Neural cell (in vitro differentiated cells): ENCODE measurements around the gene ARL15.
"Not testable (repeated sequence)": the region's sequence is repeated elsewhere in the genome, so short reads cannot be mapped to it uniquely, and the experiment has no call there.

ENCODE experiments used
- CTCF ChIP-seq: fragments of 450-650 bp; IDR thresholded peaks from 2 replicates; pipeline ENCODE4 v1.5.1; 2014; ENCODE audit warnings: antibody characterized with exemption, mild to moderate bottlenecking, moderate library complexity; ENCODE audit not compliant: poor library complexity, severe bottlenecking
- EP300 ChIP-seq: fragments of 450-650 bp; conservative IDR thresholded peaks from 2 replicates; pipeline ENCODE4 v1.6.1; 2014; ENCODE audit warnings: antibody characterized with exemption, mild to moderate bottlenecking, moderate library complexity; ENCODE audit not compliant: poor library complexity, severe bottlenecking
- EZH2 ChIP-seq: fragments of 200-600, 300-800 bp; shearing (Covaris generic), sonication (generic); IDR thresholded peaks from 2 replicates; pipeline ENCODE4 v1.6.1; 2014; ENCODE audit warnings: antibody characterized with exemption, low read length, borderline replicate concordance, mild to moderate bottlenecking; ENCODE audit not compliant: insufficient read depth, poor library complexity, severe bottlenecking
- MXI1 ChIP-seq: fragments of 450-650 bp; conservative IDR thresholded peaks from 2 replicates; pipeline ENCODE4 v1.6.1; 2014; ENCODE audit warnings: antibody characterized with exemption, mild to moderate bottlenecking; ENCODE audit not compliant: poor library complexity, severe bottlenecking
- POLR2AphosphoS5 ChIP-seq: IDR thresholded peaks from 2 replicates; pipeline ENCODE4 v1.6.1; 2012
- RAD21 ChIP-seq: fragments of 450-650 bp; conservative IDR thresholded peaks from 2 replicates; pipeline ENCODE4 v1.6.1; 2014; ENCODE audit warnings: antibody characterized with exemption, mild to moderate bottlenecking, moderate library complexity
- SMC3 ChIP-seq: fragments of 450-650 bp; conservative IDR thresholded peaks from 2 replicates; pipeline ENCODE4 v1.6.1; 2014; ENCODE audit warnings: antibody characterized with exemption, mild to moderate bottlenecking, moderate library complexity; ENCODE audit not compliant: poor library complexity
- TAF1 ChIP-seq: IDR thresholded peaks from 2 replicates; pipeline ENCODE4 v1.6.1; 2012; ENCODE audit warnings: low read depth
- TF ChIP-seq, protein P1 (sequence below): IDR thresholded peaks from 2 replicates; pipeline ENCODE4 v1.6.1; 2012; ENCODE audit warnings: borderline replicate concordance

DNA sequence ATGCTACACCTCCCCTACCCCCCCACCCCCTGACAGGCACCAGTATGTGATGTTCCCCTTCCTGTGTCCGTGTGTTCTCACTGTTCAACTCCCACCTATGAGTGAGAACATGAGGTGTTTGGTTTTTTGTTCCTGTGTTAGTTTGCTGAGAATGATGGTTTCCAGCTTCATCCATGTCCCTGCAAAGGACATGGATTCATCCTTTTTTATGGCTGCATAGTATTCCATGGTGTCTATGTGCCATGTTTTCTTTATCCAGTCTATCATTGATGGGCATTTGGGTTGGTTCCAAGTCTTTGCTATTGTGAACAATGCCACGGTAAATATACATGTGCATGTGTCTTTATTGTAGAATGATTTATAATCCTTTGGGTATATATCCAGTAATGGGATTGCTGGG lies 328.1 kb downstream of the ARL15 start:
- not testable (repeated sequence) for TF ChIP-seq CTCF, POLR2AphosphoS5, EZH2, RAD21, TAF1, SMC3, EP300, MXI1
- TF ChIP-seq, protein P1, sequence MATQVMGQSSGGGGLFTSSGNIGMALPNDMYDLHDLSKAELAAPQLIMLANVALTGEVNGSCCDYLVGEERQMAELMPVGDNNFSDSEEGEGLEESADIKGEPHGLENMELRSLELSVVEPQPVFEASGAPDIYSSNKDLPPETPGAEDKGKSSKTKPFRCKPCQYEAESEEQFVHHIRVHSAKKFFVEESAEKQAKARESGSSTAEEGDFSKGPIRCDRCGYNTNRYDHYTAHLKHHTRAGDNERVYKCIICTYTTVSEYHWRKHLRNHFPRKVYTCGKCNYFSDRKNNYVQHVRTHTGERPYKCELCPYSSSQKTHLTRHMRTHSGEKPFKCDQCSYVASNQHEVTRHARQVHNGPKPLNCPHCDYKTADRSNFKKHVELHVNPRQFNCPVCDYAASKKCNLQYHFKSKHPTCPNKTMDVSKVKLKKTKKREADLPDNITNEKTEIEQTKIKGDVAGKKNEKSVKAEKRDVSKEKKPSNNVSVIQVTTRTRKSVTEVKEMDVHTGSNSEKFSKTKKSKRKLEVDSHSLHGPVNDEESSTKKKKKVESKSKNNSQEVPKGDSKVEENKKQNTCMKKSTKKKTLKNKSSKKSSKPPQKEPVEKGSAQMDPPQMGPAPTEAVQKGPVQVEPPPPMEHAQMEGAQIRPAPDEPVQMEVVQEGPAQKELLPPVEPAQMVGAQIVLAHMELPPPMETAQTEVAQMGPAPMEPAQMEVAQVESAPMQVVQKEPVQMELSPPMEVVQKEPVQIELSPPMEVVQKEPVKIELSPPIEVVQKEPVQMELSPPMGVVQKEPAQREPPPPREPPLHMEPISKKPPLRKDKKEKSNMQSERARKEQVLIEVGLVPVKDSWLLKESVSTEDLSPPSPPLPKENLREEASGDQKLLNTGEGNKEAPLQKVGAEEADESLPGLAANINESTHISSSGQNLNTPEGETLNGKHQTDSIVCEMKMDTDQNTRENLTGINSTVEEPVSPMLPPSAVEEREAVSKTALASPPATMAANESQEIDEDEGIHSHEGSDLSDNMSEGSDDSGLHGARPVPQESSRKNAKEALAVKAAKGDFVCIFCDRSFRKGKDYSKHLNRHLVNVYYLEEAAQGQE: not testable (repeated sequence)
